ENCODE measurements around the gene SCG5.

The SCG5 gene

DNA sequence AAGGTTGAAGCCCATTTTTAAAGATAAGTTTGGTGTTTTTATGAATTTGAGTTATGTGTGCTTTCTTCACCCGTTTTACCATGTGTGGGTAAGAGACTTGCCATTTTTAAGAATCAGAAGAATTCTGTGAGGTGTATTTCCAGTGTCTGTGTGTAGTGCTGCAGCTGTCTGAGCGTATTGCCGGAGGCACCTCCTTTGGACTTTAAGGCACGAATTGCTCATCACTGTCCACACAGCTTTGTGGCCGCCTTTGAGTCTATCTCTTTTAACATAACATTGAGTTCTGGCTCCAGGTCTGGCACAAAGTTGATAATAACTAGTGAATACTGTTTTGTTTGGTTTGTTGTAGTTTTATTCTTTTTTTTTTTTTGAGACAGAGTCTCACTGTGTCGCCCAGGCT lies 25.8 kb downstream of the SCG5 start:
- Histone ChIP-seq H3K4me3 (ENCODE audit: low read length) (no peak overlapping the region), H3K79me2 (ENCODE audit: low read length) (no peaks in the 10 kb centered on the region), H3K36me3 (replicated peaks; ENCODE audit: low read depth, low read length) (peaks cover 30% of the 10 kb centered on the region), H2AFZ (ENCODE audit: low read depth, low read length) (no peak overlapping the region), H3K4me2 (ENCODE audit: low read length) (no peak overlapping the region), H3K27ac (ENCODE audit: low read length) (no peak overlapping the region), H4K20me1 (ENCODE audit: insufficient read depth, low read length) (no peaks in the 10 kb centered on the region), H3K9ac (ENCODE audit: low read length) (no peak overlapping the region), H3K27me3 (ENCODE audit: low read depth, low read length) (no peaks in the 10 kb centered on the region), H3K4me1 (ENCODE audit: low read length) (no peaks in the 10 kb centered on the region), H3K9me3 (ENCODE audit: insufficient read depth, low read length) (no peaks in the 10 kb centered on the region)
- no peak for TF ChIP-seq EZH2phosphoT487 (IDR thresholded peaks at IDR 0.05; ENCODE audit: low read depth)

- Histone ChIP-seq H3K4me1 (ENCODE audit: low read length) (no peaks in the 10 kb centered on the region), H3K9ac (ENCODE audit: low read length) (no peak overlapping the region), H4K20me1 (ENCODE audit: insufficient read depth, low read length) (no peaks in the 10 kb centered on the region), H3K27me3 (ENCODE audit: low read depth, low read length) (no peaks in the 10 kb centered on the region), H3K9me3 (ENCODE audit: insufficient read depth, low read length) (no peaks in the 10 kb centered on the region), H3K4me2 (ENCODE audit: low read length) (no peak overlapping the region), H3K27ac (ENCODE audit: low read length) (no peak overlapping the region), H3K4me3 (ENCODE audit: low read length) (no peak overlapping the region), H2AFZ (ENCODE audit: low read depth, low read length) (no peak overlapping the region), H3K36me3 (replicated peaks; ENCODE audit: low read depth, low read length) (peaks cover 21% of the 10 kb centered on the region), H3K79me2 (ENCODE audit: low read length) (no peaks in the 10 kb centered on the region)
- TF ChIP-seq EZH2phosphoT487 (IDR thresholded peaks at IDR 0.05; ENCODE audit: low read depth): no peak
- TF ChIP-seq, protein P1, sequence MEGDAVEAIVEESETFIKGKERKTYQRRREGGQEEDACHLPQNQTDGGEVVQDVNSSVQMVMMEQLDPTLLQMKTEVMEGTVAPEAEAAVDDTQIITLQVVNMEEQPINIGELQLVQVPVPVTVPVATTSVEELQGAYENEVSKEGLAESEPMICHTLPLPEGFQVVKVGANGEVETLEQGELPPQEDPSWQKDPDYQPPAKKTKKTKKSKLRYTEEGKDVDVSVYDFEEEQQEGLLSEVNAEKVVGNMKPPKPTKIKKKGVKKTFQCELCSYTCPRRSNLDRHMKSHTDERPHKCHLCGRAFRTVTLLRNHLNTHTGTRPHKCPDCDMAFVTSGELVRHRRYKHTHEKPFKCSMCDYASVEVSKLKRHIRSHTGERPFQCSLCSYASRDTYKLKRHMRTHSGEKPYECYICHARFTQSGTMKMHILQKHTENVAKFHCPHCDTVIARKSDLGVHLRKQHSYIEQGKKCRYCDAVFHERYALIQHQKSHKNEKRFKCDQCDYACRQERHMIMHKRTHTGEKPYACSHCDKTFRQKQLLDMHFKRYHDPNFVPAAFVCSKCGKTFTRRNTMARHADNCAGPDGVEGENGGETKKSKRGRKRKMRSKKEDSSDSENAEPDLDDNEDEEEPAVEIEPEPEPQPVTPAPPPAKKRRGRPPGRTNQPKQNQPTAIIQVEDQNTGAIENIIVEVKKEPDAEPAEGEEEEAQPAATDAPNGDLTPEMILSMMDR (IDR thresholded peaks at IDR 0.05; ENCODE audit: low read depth, low read length): 0 out of 2 replicates have a peak, but pooled peaks have one; percentile 6
Measured at GRCh38 chr15:32668942-32669341, 27.4 kb downstream of the SCG5 start.

DNA sequence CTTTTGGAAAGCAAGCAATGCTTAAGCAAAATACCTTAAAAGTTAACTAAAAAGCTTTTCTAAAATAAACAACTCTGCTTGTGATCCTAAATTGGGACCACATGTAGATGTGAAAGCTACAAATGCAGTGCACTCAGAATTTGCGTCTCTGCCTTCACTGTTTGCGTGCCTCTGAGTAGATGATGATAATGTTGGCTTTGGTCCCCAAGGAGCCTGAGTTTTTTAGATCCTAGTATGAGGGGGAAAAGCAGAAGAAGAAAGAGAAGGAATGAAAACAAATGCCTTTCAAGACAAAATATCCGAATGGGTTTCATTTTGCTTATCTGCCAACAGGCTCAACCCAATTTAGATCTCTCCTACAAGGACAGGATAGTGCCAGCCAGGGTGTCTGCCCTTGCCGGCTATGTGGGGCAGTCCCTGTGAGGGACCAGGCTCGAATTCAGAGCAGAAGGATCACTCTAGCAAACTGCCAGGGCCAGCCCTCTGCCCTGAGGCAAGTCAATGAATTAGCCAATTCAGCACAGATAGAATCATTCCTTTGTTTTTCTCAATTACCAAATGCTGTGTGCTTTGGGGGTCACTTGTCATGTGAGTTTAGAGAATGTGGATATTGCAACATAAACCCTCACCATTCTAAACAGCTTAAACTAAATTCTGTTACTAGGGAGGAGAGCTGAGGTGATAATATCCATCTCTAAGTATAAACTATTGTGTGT lies 28.5 kb downstream of the SCG5 start:
- Histone ChIP-seq H3K9ac (ENCODE audit: low read length) (no peak overlapping the region), H3K4me1 (ENCODE audit: low read length) (no peaks in the 10 kb centered on the region), H3K36me3 (replicated peaks; ENCODE audit: low read depth, low read length) (peaks cover 17% of the 10 kb centered on the region), H3K4me2 (ENCODE audit: low read length) (no peak overlapping the region), H3K27ac (ENCODE audit: low read length) (no peak overlapping the region), H2AFZ (ENCODE audit: low read depth, low read length) (no peak overlapping the region), H3K9me3 (ENCODE audit: insufficient read depth, low read length) (no peaks in the 10 kb centered on the region), H3K27me3 (ENCODE audit: low read depth, low read length) (no peaks in the 10 kb centered on the region), H4K20me1 (ENCODE audit: insufficient read depth, low read length) (no peaks in the 10 kb centered on the region), H3K79me2 (ENCODE audit: low read length) (no peaks in the 10 kb centered on the region), H3K4me3 (ENCODE audit: low read length) (no peak overlapping the region)
- TF ChIP-seq EZH2phosphoT487 (IDR thresholded peaks at IDR 0.05; ENCODE audit: low read depth): no peak
- TF ChIP-seq, protein P1 (IDR thresholded peaks at IDR 0.05; ENCODE audit: low read depth, low read length): no peak

GRCh38 chr15:32670623-32671022 lies 29.1 kb downstream of the SCG5 start:
- peaks cover 5% of the 10 kb centered on the region for H3K4me1 ChIP-seq (ENCODE audit: low read length)
- H2AFZ ChIP-seq (ENCODE audit: low read depth, low read length): no peak overlapping the region
- TF ChIP-seq EZH2phosphoT487 (IDR thresholded peaks at IDR 0.05; ENCODE audit: low read depth): no peak
- TF ChIP-seq, protein P1 (IDR thresholded peaks at IDR 0.05; ENCODE audit: low read depth, low read length): no peak
- no peak overlapping the region for H3K4me2 ChIP-seq (ENCODE audit: low read length)
- H3K4me3 ChIP-seq (ENCODE audit: low read length): no peak overlapping the region
- H3K27me3 ChIP-seq (ENCODE audit: low read depth, low read length): no peaks in the 10 kb centered on the region
- H3K9me3 ChIP-seq (ENCODE audit: insufficient read depth, low read length): no peaks in the 10 kb centered on the region
- no peak overlapping the region for H3K27ac ChIP-seq (ENCODE audit: low read length)
- no peaks in the 10 kb centered on the region for H4K20me1 ChIP-seq (ENCODE audit: insufficient read depth, low read length)
- no peaks in the 10 kb centered on the region for H3K79me2 ChIP-seq (ENCODE audit: low read length)
- no peak overlapping the region for H3K9ac ChIP-seq (ENCODE audit: low read length)
- H3K36me3 ChIP-seq (replicated peaks; ENCODE audit: low read depth, low read length): peaks cover 17% of the 10 kb centered on the region

Data from OCI-LY3 (cell line).